BJ (cell line): Measurements from ENCODE around the gene DNER. TPM values are rescaled to one million over a fixed set of nuclear protein-coding genes. Genes with fewer than 3 reads are reported as not detected.

Experiments used
- CTCF ChIA-PET: fragments of 350-600 bp; formaldehyde crosslinking; extraction: SDS; loops from one replicate; lab custom pipeline; 2021; ENCODE audit warnings: antibody characterized with exemption, inconsistent platforms; lab: Yijun Ruan, JAX
- POLR2A ChIA-PET: fragments of 300-600 bp; sonication (Branson Sonifier 250); formaldehyde crosslinking; extraction: SDS; loops from one replicate; lab custom pipeline; 2021; ENCODE audit warnings: antibody characterized with exemption; lab: Charles Lee
- DNase-seq: peaks from one replicate; pipeline ENCODE4 v3.0.0-alpha.2; 2011; ENCODE audit warnings: low read depth
- H3K27me3 ChIP-seq: 2 replicates; pipeline ENCODE4 v1.6.0; 2011; ENCODE audit warnings: low read length; ENCODE audit not compliant: control insufficient read depth, insufficient read depth
- H3K36me3 ChIP-seq: 2 replicates; pipeline ENCODE4 v1.5.1; 2011; ENCODE audit warnings: low read length; ENCODE audit not compliant: control insufficient read depth, insufficient read depth
- H3K4me3 ChIP-seq: 2 replicates; pipeline ENCODE4 v1.5.1; 2011; ENCODE audit warnings: low read depth, mild to moderate bottlenecking, control low read depth, low read length
- CTCF ChIP-seq: IDR thresholded peaks from 2 replicates; pipeline ENCODE4 v1.5.1; 2011; ENCODE audit warnings: low read depth, mild to moderate bottlenecking, control low read depth, inconsistent platforms, low read length, moderate library complexity; ENCODE audit not compliant: insufficient read depth
- polyA plus RNA-seq: library from polyadenylated mRNA; depleted of rRNA; stranded (reverse); fragments of >200 nt; gene quantifications from 2 replicates; pipeline ENCODE4 v1.2.3, GENCODE V29; 2011

The DNER gene
- polyA plus RNA-seq, 1 experiment: 0.02 TPM

GRCh38 chr2:229417916-229418315, 296.4 kb downstream of the DNER start:
- H3K4me3 ChIP-seq: no peak overlapping the region
- no peak for DNase-seq
- H3K27me3 ChIP-seq: no peaks in the 10 kb centered on the region
- ChIA-PET POLR2A (no interaction called here), CTCF (interaction anchor here (1.2 to 2.6 kb wide), 3 partner anchors 28 to 169 kb away, joined by 3 to 7 read pairs (median 6); no protein-coding TSS in a partner anchor)
- TF ChIP-seq CTCF: no peak
- no peaks in the 10 kb centered on the region for H3K36me3 ChIP-seq

- Histone ChIP-seq H3K4me3 (no peak overlapping the region), H3K27me3 (no peaks in the 10 kb centered on the region), H3K36me3 (no peaks in the 10 kb centered on the region)
- ChIA-PET CTCF (interaction anchor here (0.6 to 1.2 kb wide), 2 partner anchors 14 to 143 kb away, joined by 3 read pairs; no protein-coding TSS in a partner anchor), POLR2A (no interaction called here)
- no peak for DNase-seq
- no peak for TF ChIP-seq CTCF
These were observed 297.2 kb downstream of the DNER start for GRCh38 chr2:229417176-229417575.

GRCh38 chr2:229416116-229416694, 298.1 kb downstream of the DNER start:
- Histone ChIP-seq H3K27me3 (no peaks in the 10 kb centered on the region), H3K36me3 (no peaks in the 10 kb centered on the region), H3K4me3 (no peak overlapping the region)
- POLR2A ChIA-PET: no interaction called here
- no peak; the same call in 1 of the 2 replicates for TF ChIP-seq CTCF
- DNase-seq: peak; percentile 25
- CTCF ChIA-PET: no interaction called here

- Histone ChIP-seq H3K27me3 (no peaks in the 10 kb centered on the region), H3K4me3 (no peak overlapping the region), H3K36me3 (no peaks in the 10 kb centered on the region)
- no peak for DNase-seq
- ChIA-PET POLR2A (no interaction called here), CTCF (interaction anchor here (1.3 kb wide), 1 partner anchor 172 kb away, joined by 4 read pairs; no protein-coding TSS in a partner anchor)
- TF ChIP-seq CTCF: no peak
These were observed 299.7 kb downstream of the DNER start for GRCh38 chr2:229414631-229415030.

- no peaks in the 10 kb centered on the region for H3K27me3 ChIP-seq
- ChIA-PET CTCF (no interaction called here), POLR2A (no interaction called here)
- TF ChIP-seq CTCF: no peak
- DNase-seq: no peak
- H3K36me3 ChIP-seq: no peaks in the 10 kb centered on the region
- H3K4me3 ChIP-seq: no peak overlapping the region
These were observed 301.7 kb downstream of the DNER start for GRCh38 chr2:229412686-229413085.
